IPS-11a (cell line): ENCODE results near the gene CNKSR1.

Source experiments
- H3K4me3 ChIP-seq: one replicate; pipeline ENCODE4 v1.5.1; 2013; ENCODE audit warnings: low read depth, low read length, control low read depth

CNKSR1 gene

GRCh38 chr1:26177182-26177684, at the start of gene CNKSR1:
Gene CNKSR1 (plus strand): TSS chr1:26177491. CDS start chr1:26177548, 57 bp downstream.
- peak within 1 kb of the TSS; percentile 27 for H3K4me3 ChIP-seq

GRCh38 chr1:26129778-26130177, 47.5 kb upstream of the CNKSR1 start:
- H3K4me3 ChIP-seq: no peak overlapping the region

GRCh38 chr1:26130695-26131094, 46.6 kb upstream of the CNKSR1 start:
- no peak overlapping the region for H3K4me3 ChIP-seq

- no peak overlapping the region for H3K4me3 ChIP-seq
Measured at GRCh38 chr1:26132128-26132833, 45.0 kb upstream of the CNKSR1 start.

- H3K4me3 ChIP-seq: no peak overlapping the region
Measured at GRCh38 chr1:26132834-26133167, 44.5 kb upstream of the CNKSR1 start.

- H3K4me3 ChIP-seq: no peak overlapping the region
Measured at GRCh38 chr1:26134466-26134865, 42.8 kb upstream of the CNKSR1 start.

GRCh38 chr1:26138974-26139558, 38.2 kb upstream of the CNKSR1 start:
- no peak overlapping the region for H3K4me3 ChIP-seq

GRCh38 chr1:26142159-26142558, 35.1 kb upstream of the CNKSR1 start:
- no peak overlapping the region for H3K4me3 ChIP-seq

GRCh38 chr1:26145041-26145959, 32.0 kb upstream of the CNKSR1 start:
- H3K4me3 ChIP-seq: no peak overlapping the region

- H3K4me3 ChIP-seq: no peak overlapping the region
Measured at GRCh38 chr1:26145960-26146294, 31.4 kb upstream of the CNKSR1 start.

- H3K4me3 ChIP-seq: no peak overlapping the region
Measured at GRCh38 chr1:26148887-26149286, 28.4 kb upstream of the CNKSR1 start.

- no peak overlapping the region for H3K4me3 ChIP-seq
Measured at GRCh38 chr1:26153966-26154532, 23.2 kb upstream of the CNKSR1 start.

- no peak overlapping the region for H3K4me3 ChIP-seq
Measured at GRCh38 chr1:26154750-26155149, 22.5 kb upstream of the CNKSR1 start.

- H3K4me3 ChIP-seq: no peak overlapping the region
Measured at GRCh38 chr1:26155370-26156284, 21.7 kb upstream of the CNKSR1 start.

GRCh38 chr1:26156285-26157038, 20.8 kb upstream of the CNKSR1 start:
- no peak overlapping the region for H3K4me3 ChIP-seq

- H3K4me3 ChIP-seq: no peak overlapping the region
Measured at GRCh38 chr1:26158271-26158907, 18.9 kb upstream of the CNKSR1 start.

- no peak within 1 kb of the TSS for H3K4me3 ChIP-seq
Measured at GRCh38 chr1:26158908-26159742, 18.2 kb upstream of the CNKSR1 start, which contains the start of gene FAM110D. Gene FAM110D (plus strand): TSS chr1:26159079. CDS start chr1:26161292, 2,213 bp downstream.

- no peak overlapping the region for H3K4me3 ChIP-seq
Measured at GRCh38 chr1:26159743-26160039, 17.6 kb upstream of the CNKSR1 start.
